ENCODE data around the gene SPATS2. TPM values are rescaled to one million over a fixed set of nuclear protein-coding genes. Genes with fewer than 3 reads are reported as not detected.

Gene SPATS2
- total RNA-seq, 8 experiments from 2014 or later, result 14.9 to 39.9 (median 25.8) TPM

- Histone ChIP-seq H3K4me3 (no peak overlapping the region), H3K27ac (no peak overlapping the region), H3K4me1 (replicated peaks in 1 of 2) (no peaks in the 10 kb centered on the region)
- no peak for ATAC-seq (replicated peaks in 6 of 8)
- 50 to 100% (median 79%) methylated on average over 1 of the region's 1 CpG; no CpG with 5 or more reads in 4 of the 10 experiments for WGBS, 10 experiments
- in situ Hi-C loops (cut with MboI; ENCODE audit: low pct_unique_long_range_greater_than_20kb in 2 of 9, low sequenced_read_pairs in 9 of 9, unreplicated experiment in 9 of 9), result no loop called here
These were observed 71.8 kb downstream of the SPATS2 start for GRCh38 chr12:49439042-49439441.

- Histone ChIP-seq H3K27ac (no peak overlapping the region), H3K4me1 (replicated peaks in 1 of 2) (no peaks in the 10 kb centered on the region), H3K4me3 (no peak overlapping the region)
- WGBS, 10 experiments, result 42 to 100% (median 78%) methylated on average over 1 to 2 of the region's 2 CpGs
- in situ Hi-C loops (cut with MboI; ENCODE audit: low pct_unique_long_range_greater_than_20kb in 2 of 9, low sequenced_read_pairs in 9 of 9, unreplicated experiment in 9 of 9), result no loop called here
- no peak for ATAC-seq (replicated peaks in 6 of 8)
These were observed 72.8 kb downstream of the SPATS2 start for GRCh38 chr12:49440035-49440434.

DNA sequence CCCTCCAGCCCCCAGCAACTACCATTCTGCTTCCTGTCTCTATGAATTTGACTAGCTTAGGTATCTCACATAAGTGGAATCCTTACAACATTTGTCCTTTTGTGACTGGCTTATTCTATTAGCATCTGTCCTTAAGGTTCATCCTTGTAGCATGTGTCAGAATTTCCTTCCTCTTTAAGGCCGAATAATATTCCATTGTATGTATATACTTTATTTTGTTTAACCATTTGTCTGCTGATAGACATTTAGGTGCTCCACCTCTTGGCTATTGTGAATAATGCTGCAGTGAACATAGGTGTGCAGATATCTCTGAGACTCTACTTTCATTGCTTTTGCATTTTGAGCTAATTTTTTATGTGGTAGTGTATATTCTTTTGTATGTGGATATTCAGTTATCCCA, 75.7 kb downstream of the SPATS2 start:
- no peak for ATAC-seq (replicated peaks in 6 of 8)
- H3K4me1 ChIP-seq (replicated peaks in 1 of 2), result no peaks in the 10 kb centered on the region
- no peak overlapping the region for H3K4me3 ChIP-seq
- H3K27ac ChIP-seq, result no peak overlapping the region
- in situ Hi-C loops (cut with MboI; ENCODE audit: low pct_unique_long_range_greater_than_20kb in 2 of 9, low sequenced_read_pairs in 9 of 9, unreplicated experiment in 9 of 9), result no loop called here
- 25 to 100% (median 100%) methylated on average over 1 of the region's 1 CpG; no CpG with 5 or more reads in 3 of the 10 experiments for WGBS, 10 experiments

DNA sequence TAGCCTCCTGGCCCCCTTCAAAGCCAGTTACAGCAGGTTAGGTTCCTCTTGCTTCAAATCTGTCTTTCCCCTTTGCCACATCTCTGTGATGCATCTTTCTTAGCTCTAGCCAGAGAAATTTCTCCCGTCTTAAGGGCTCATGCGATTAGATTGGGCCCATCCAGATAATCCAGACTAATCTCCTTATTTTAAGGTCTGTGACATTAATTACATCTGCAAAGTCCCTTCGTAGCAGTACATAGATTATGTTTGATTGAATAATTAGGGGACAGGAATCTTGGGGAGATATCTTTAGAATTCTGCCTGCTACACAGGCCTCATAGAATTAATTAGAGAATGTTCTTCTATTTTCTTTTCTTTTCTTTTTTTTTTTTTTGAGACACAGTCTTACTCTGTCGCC, 79.3 kb downstream of the SPATS2 start:
- no peak for ATAC-seq (replicated peaks in 6 of 8)
- in situ Hi-C loops (cut with MboI; ENCODE audit: low pct_unique_long_range_greater_than_20kb in 2 of 9, low sequenced_read_pairs in 9 of 9, unreplicated experiment in 9 of 9), result no loop called here
- Histone ChIP-seq H3K27ac (no peak overlapping the region), H3K4me3 (no peak overlapping the region), H3K4me1 (replicated peaks in 1 of 2) (no peaks in the 10 kb centered on the region)
- WGBS, 10 experiments, result 82 to 100% (median 98%) methylated on average over 2 to 4 of the region's 4 CpGs; no CpG with 5 or more reads in 2 of the 10 experiments

DNA sequence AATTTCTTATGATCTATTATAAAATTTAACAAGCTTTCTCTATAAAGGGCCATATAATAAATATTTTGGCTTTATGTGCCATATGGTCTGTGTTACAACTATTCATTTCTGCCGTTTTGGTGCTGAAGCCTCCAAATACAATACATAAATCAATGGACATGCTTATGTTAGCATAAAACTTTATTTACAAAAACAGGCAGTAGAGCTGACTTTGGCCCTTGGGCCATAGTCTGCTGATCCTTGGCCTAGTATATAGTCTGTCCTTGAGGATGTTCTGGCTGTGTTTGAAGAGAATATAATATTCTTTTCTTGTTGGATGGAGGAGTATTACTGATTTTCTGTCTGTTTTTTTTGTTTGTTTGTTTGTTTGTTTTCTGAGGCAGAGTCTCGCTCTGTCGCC, 81.6 kb downstream of the SPATS2 start:
- in situ Hi-C loops (cut with MboI; ENCODE audit: low pct_unique_long_range_greater_than_20kb in 2 of 9, low sequenced_read_pairs in 9 of 9, unreplicated experiment in 9 of 9), result no loop called here
- ATAC-seq (replicated peaks in 6 of 8), result no peak
- 40 to 100% (median 90%) methylated on average over 1 to 3 of the region's 3 CpGs for WGBS, 10 experiments

DNA sequence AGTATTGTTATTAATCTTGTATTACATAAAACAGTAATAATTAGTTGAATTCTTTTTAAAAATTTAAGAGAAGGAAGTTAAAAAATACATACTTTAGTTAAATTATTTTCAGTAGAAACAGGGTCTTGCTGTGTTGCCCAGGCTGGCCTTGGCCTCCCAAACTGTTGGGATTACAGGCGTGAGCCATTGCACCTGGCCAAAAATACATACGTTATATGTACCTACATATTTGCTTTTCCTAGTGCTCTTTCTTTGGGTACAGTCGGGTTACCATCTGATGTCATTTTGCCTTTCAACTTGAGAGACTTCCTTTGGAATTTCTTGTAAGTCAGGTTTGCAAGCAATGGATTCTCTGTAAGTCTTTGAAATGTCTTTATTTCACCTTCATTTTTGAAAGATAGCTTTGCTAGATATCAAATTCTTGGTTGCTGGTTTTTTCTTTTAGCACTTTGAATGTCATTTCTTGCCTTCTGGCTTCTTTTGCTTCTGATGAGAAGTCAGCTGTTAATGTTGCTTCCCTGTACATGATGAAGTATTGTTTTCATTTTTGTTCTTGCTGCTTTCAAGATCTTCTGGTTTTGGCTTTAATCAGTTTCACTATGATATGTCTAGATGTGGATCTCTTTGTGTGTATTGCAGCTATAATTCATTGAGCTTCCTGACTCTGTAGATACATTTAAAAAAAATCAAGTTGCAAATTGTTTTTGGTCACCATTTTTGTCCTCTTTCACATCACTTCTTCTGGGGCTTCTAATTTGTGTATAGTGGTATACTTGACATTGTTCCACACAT, 84.4 kb downstream of the SPATS2 start:
- Histone ChIP-seq H3K4me1 (replicated peaks in 1 of 2) (no peaks in the 10 kb centered on the region), H3K4me3 (no peak overlapping the region), H3K27ac (no peak overlapping the region)
- in situ Hi-C loops (cut with MboI; ENCODE audit: low pct_unique_long_range_greater_than_20kb in 2 of 9, low sequenced_read_pairs in 9 of 9, unreplicated experiment in 9 of 9), result no loop called here
- ATAC-seq (replicated peaks in 6 of 8), result no peak
- 62 to 100% (median 85%) methylated on average over 1 to 3 of the region's 3 CpGs; no CpG with 5 or more reads in 2 of the 10 experiments for WGBS, 10 experiments

More for the DNA sequence above, 81.6 kb downstream of the SPATS2 start:
- Histone ChIP-seq H3K4me3 (no peak overlapping the region), H3K4me1 (replicated peaks in 1 of 2) (no peaks in the 10 kb centered on the region), H3K27ac (no peak overlapping the region)

- no peak for ATAC-seq (replicated peaks in 6 of 8)
- WGBS, 10 experiments, result 80 to 100% (median 100%) methylated on average over 1 to 3 of the region's 6 CpGs; no CpG with 5 or more reads in 3 of the 10 experiments
- in situ Hi-C loops (cut with MboI; ENCODE audit: low pct_unique_long_range_greater_than_20kb in 2 of 9, low sequenced_read_pairs in 9 of 9, unreplicated experiment in 9 of 9), result no loop called here
- Histone ChIP-seq H3K27ac (no peak overlapping the region), H3K4me1 (replicated peaks in 1 of 2) (no peaks in the 10 kb centered on the region), H3K4me3 (no peak overlapping the region)
These were observed 88.2 kb downstream of the SPATS2 start for GRCh38 chr12:49455501-49455900.

GRCh38 chr12:49456131-49456679, 88.9 kb downstream of the SPATS2 start:
- H3K27ac ChIP-seq, result no peak overlapping the region
- no peak for ATAC-seq (replicated peaks in 6 of 8)
- no peaks in the 10 kb centered on the region for H3K4me1 ChIP-seq (replicated peaks in 1 of 2)
- WGBS, 10 experiments, result 47 to 100% (median 100%) methylated on average over 1 to 2 of the region's 2 CpGs; no CpG with 5 or more reads in 4 of the 10 experiments
- in situ Hi-C loops (cut with MboI; ENCODE audit: low pct_unique_long_range_greater_than_20kb in 2 of 9, low sequenced_read_pairs in 9 of 9, unreplicated experiment in 9 of 9), result no loop called here
- no peak overlapping the region for H3K4me3 ChIP-seq

DNA sequence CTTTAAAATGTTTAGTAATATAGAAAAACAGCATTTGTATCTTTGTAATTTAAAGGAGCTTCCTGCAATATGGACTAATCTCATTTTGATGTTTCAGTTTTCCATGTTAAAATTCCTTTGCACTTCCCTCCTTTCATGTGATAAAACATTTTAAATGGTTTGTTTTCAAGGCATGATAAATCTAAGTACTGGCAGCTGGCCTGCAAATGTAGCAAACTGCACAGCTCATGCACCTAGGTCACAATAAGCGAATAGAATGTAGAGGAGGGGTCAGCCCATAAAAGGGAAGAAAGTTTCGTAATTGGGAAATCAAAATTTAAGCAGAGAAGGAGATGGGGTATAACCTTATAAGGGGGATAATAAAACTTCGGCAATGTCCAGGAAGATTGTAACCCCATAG, 91.6 kb downstream of the SPATS2 start:
- no peak for ATAC-seq (replicated peaks in 6 of 8)
- Histone ChIP-seq H3K27ac (no peak overlapping the region), H3K4me1 (replicated peaks in 1 of 2) (peaks cover 3 to 10% of the 10 kb centered on the region in 2 donors), H3K4me3 (no peak overlapping the region)
- 80 to 100% (median 92%) methylated on average over 1 to 3 of the region's 3 CpGs; no CpG with 5 or more reads in 1 of the 10 experiments for whole genome bisulfite sequencing, 10 experiments
- in situ Hi-C loops (cut with MboI; ENCODE audit: low pct_unique_long_range_greater_than_20kb in 2 of 9, low sequenced_read_pairs in 9 of 9, unreplicated experiment in 9 of 9), result no loop called here

DNA sequence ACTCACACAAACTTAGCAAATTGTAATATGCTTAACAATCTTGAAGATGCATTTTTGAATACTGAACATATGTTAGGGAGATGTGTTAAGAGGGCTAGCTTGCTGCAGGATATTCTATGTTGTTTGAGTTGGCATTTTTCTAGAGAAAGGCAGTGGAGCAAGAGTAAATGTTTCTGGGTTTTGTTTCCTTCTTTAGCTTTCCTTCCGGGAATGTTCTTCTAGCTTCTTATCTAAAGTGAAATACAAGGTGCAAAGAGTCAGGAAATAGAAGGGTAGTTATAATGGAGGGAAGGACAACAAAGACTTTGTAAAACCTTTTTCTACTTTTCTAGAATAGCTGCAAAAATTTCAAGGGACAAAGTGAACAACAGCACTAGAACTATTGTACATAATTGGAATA, 94.0 kb downstream of the SPATS2 start:
- WGBS, 10 experiments, result 14 to 100% (median 78%) methylated on average over 1 of the region's 1 CpG; no CpG with 5 or more reads in 1 of the 10 experiments
- Histone ChIP-seq H3K4me3 (no peak overlapping the region), H3K27ac (no peak overlapping the region), H3K4me1 (replicated peaks in 1 of 2) (peaks cover 3 to 10% of the 10 kb centered on the region in 2 donors)
- peak in 3 of 8 experiments; percentile 20 to 83 (median 42) for ATAC-seq (replicated peaks in 6 of 8)
- in situ Hi-C loops (cut with MboI; ENCODE audit: low pct_unique_long_range_greater_than_20kb in 2 of 9, low sequenced_read_pairs in 9 of 9, unreplicated experiment in 9 of 9), result no loop called here

GRCh38 chr12:49462083-49462744, 95.0 kb downstream of the SPATS2 start:
- 29 to 100% (median 75%) methylated on average over 1 to 9 of the region's 11 CpGs; no CpG with 5 or more reads in 2 of the 10 experiments for WGBS, 10 experiments
- in situ Hi-C loops (cut with MboI; ENCODE audit: low pct_unique_long_range_greater_than_20kb in 2 of 9, low sequenced_read_pairs in 9 of 9, unreplicated experiment in 9 of 9), result no loop called here
- peak in 2 of 8 experiments; percentile 24 to 39 for ATAC-seq (replicated peaks in 6 of 8)
- Histone ChIP-seq H3K4me1 (replicated peaks in 1 of 2) (peaks cover 3 to 10% of the 10 kb centered on the region in 2 donors), H3K27ac (peak overlapping the region in 1 of 2 donors; percentile 16), H3K4me3 (no peak overlapping the region)

- Histone ChIP-seq H3K4me1 (replicated peaks in 1 of 2) (peaks cover 3 to 10% of the 10 kb centered on the region in 2 donors), H3K4me3 (no peak overlapping the region), H3K27ac (no peak overlapping the region)
- in situ Hi-C loops (cut with MboI; ENCODE audit: low pct_unique_long_range_greater_than_20kb in 2 of 9, low sequenced_read_pairs in 9 of 9, unreplicated experiment in 9 of 9), result no loop called here
- ATAC-seq (replicated peaks in 6 of 8), result no peak
- WGBS, 10 experiments, result 75 to 100% (median 97%) methylated on average over 1 to 2 of the region's 2 CpGs
These were observed 97.9 kb downstream of the SPATS2 start for GRCh38 chr12:49465132-49465531.

DNA sequence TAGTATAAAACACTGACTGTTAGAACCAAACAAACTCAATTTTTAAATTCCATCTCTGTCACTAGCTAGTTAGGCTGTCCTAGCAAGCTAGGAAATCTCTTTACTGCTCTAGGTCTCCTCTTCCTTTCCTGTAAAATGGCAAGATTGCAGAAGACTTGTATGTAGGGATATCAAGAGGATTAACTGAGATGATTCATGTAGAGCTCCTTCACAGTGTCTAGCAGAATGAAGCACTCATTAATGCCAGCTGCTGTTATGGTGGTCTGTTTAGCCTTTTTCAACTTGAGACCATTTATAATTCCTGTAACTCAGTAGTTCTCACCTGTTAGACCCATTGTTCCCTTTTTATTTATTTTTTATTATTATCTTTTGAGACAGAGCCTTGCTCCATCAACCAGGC, 103.7 kb downstream of the SPATS2 start:
- in situ Hi-C loops (cut with MboI; ENCODE audit: low pct_unique_long_range_greater_than_20kb in 2 of 9, low sequenced_read_pairs in 9 of 9, unreplicated experiment in 9 of 9), result no loop called here
- no peak overlapping the region for H3K4me3 ChIP-seq
- no peaks in the 10 kb centered on the region for H3K4me1 ChIP-seq (replicated peaks in 1 of 2)
- H3K27ac ChIP-seq, result no peak overlapping the region
- ATAC-seq (replicated peaks in 6 of 8), result no peak
